B cell (primary cell): ENCODE measurements around the gene STRBP. TPM values are rescaled to one million over a fixed set of nuclear protein-coding genes. Genes with fewer than 3 reads are reported as not detected.

Experiments used
- ATAC-seq: fragments of 200-7000 bp; cut with Tn5 transposase; one replicate; pipeline ENCODE4 v1.10.0; 2021; ENCODE audit warnings: low read depth, mild to moderate bottlenecking, moderate number of reproducible peaks, moderate library complexity
- CTCF ChIA-PET: fragments of 350-600 bp; sonication (Branson Sonifier 250); formaldehyde crosslinking; loops from one replicate; lab custom pipeline; 2021; ENCODE audit warnings: antibody characterized with exemption, inconsistent platforms; lab: Charles Lee
- POLR2A ChIA-PET: fragments of 350-600 bp; sonication (Branson Sonifier 250); formaldehyde crosslinking; loops from one replicate; lab custom pipeline; 2021; ENCODE audit warnings: antibody characterized with exemption; lab: Charles Lee
- DNase-seq: peaks from one replicate; pipeline ENCODE4 v3.0.0; 2013
- H2AFZ ChIP-seq: 2 replicates; pipeline ENCODE4 v1.6.1; 2012; ENCODE audit warnings: mild to moderate bottlenecking, low read depth, low read length; ENCODE audit not compliant: insufficient read depth, poor library complexity, severe bottlenecking
- H3K27ac ChIP-seq, 2 donors: 1 replicate in 1 of 2; 2 replicates in 1 of 2; pipeline ENCODE4 v1.5.1; 2012 to 2013; ENCODE audit warnings: low read length in 2 of 2, mild to moderate bottlenecking in 2 of 2, moderate library complexity in 1 of 2
- H3K27me3 ChIP-seq, 4 experiments: fragments of 200-600 bp in 1 of 4; sonication (generic) in 1 of 4; replicated peaks in 1 of 4; 1 replicate in 2 of 4; 2 replicates in 2 of 4; pipeline versions ENCODE4 v1.6.1 to v1.7.0; 2013 to 2016; ENCODE audit warnings: low read length in 3 of 4, mild to moderate bottlenecking in 2 of 4, mixed read lengths in 1 of 4, moderate library complexity in 1 of 4; ENCODE audit not compliant: insufficient read depth in 4 of 4, control insufficient read depth in 3 of 4; ENCODE audit errors: control extremely low read depth in 1 of 4
- H3K36me3 ChIP-seq, 2 experiments: replicated peaks in 1 of 2; 1 replicate in 1 of 2; 2 replicates in 1 of 2; pipeline versions ENCODE4 v1.6.1 to v1.7.1; 2013; ENCODE audit warnings: low read length in 1 of 2; ENCODE audit not compliant: insufficient read depth in 2 of 2, control insufficient read depth in 1 of 2; ENCODE audit errors: control extremely low read depth in 1 of 2, extremely low read depth in 1 of 2
- H3K4me1 ChIP-seq, 2 donors: fragments of 200-600 bp in 1 of 2; sonication (generic) in 1 of 2; 1 replicate in 1 of 2; 2 replicates in 1 of 2; pipeline versions ENCODE4 v1.5.1 to v1.6.1; 2013 to 2017; ENCODE audit warnings: low read length in 2 of 2; ENCODE audit not compliant: control insufficient read depth in 2 of 2, insufficient read depth in 2 of 2
- H3K4me2 ChIP-seq: replicated peaks from 2 replicates; pipeline ENCODE3; 2012; ENCODE audit warnings: mild to moderate bottlenecking, low read depth, low read length; ENCODE audit not compliant: poor library complexity, severe bottlenecking
- H3K4me3 ChIP-seq, 5 experiments: fragments of 200-600 bp in 1 of 5; sonication (generic) in 1 of 5; 1 replicate in 3 of 5; 2 replicates in 2 of 5; pipeline versions ENCODE4 v1.5.1 to v1.7.0; 2011 to 2016; ENCODE audit warnings: low read length in 4 of 5, mild to moderate bottlenecking in 4 of 5, low read depth in 2 of 5, control low read depth in 1 of 5, moderate library complexity in 1 of 5; ENCODE audit not compliant: insufficient read depth in 1 of 5; ENCODE audit errors: control extremely low read depth in 1 of 5, extremely low read depth in 1 of 5
- H3K79me2 ChIP-seq: fragments of 200-600 bp; sonication (generic); one replicate; pipeline ENCODE4 v1.6.0; 2016; ENCODE audit warnings: low read length; ENCODE audit not compliant: control insufficient read depth, insufficient read depth
- H3K9ac ChIP-seq: fragments of 200-600 bp; sonication (generic); 2 replicates; pipeline ENCODE4 v1.6.1; 2017; ENCODE audit warnings: mild to moderate bottlenecking, low read length, moderate library complexity
- H3K9me3 ChIP-seq, 3 donors: one replicate each; pipeline versions ENCODE4 v1.6.1 to v1.7.1; 2013; ENCODE audit warnings: low read length in 2 of 3; ENCODE audit not compliant: control insufficient read depth in 2 of 3, insufficient read depth in 1 of 3; ENCODE audit errors: control extremely low read depth in 1 of 3
- H4K20me1 ChIP-seq: 2 replicates; pipeline ENCODE4 v1.6.0; 2012; ENCODE audit warnings: mild to moderate bottlenecking, low read length; ENCODE audit not compliant: insufficient read depth, control insufficient read depth, poor library complexity, severe bottlenecking
- H3K27ac Mint-ChIP-seq: one replicate; pipeline ENCODE4 v1.8.0; 2021; ENCODE audit warnings: mixed read lengths
- H3K27me3 Mint-ChIP-seq: one replicate; pipeline ENCODE4 v1.8.0; 2021; ENCODE audit warnings: mixed read lengths
- H3K4me1 Mint-ChIP-seq: one replicate; pipeline ENCODE4 v1.8.0; 2021; ENCODE audit warnings: mixed read lengths
- H3K4me3 Mint-ChIP-seq: one replicate; pipeline ENCODE4 v1.8.0; 2021; ENCODE audit warnings: mixed read lengths
- H3K9me3 Mint-ChIP-seq: one replicate; pipeline ENCODE4 v1.8.0; 2022; ENCODE audit warnings: mixed read lengths; ENCODE audit not compliant: insufficient read depth
- EZH2 ChIP-seq: IDR thresholded peaks from 2 replicates; pipeline ENCODE4 v1.6.1; 2012; ENCODE audit warnings: borderline replicate concordance, low read depth, mild to moderate bottlenecking, moderate library complexity, low read length; ENCODE audit not compliant: insufficient read depth, poor library complexity, severe bottlenecking
- WGBS: methylation state at CpG from one replicate; pipeline ENCODE4 v1.1.5; 2013; ENCODE audit warnings: missing lambda C conversion rate; ENCODE audit not compliant: insufficient coverage; 5-methylcytosine and 5-hydroxymethylcytosine counted together
- intact Hi-C: fragments of 100-400 bp; cut with micrococcal nuclease; formaldehyde crosslinking; loops from one replicate; pipeline ENCODE4 v1.10.0; 2022
- polyA plus RNA-seq: library from polyadenylated mRNA; depleted of rRNA; stranded (reverse); fragments of >200 nt; gene quantifications from 2 replicates; pipeline ENCODE4 v1.2.3, GENCODE V29; 2012
- total RNA-seq, 2 donors: library from RNA; stranded (reverse); fragments of 120-200 nt in 1 of 2; gene quantifications; 1 replicate in 1 of 2; 2 replicates in 1 of 2; pipeline versions ENCODE4 v1.2.3 to v1.2.4, GENCODE V29; 2013 to 2022
- TF ChIP-seq, protein P1 (sequence below): fragments of 200-600 bp; IDR thresholded peaks from one replicate; pipeline ENCODE4 v1.8.0; 2022; ENCODE audit warnings: antibody characterized with exemption, mild to moderate bottlenecking

STRBP gene
- total and polyA plus RNA-seq, 2 donors (not counting 1 experiment from before 2014, with no cell fraction given) = 39.1 to 189 TPM

DNA sequence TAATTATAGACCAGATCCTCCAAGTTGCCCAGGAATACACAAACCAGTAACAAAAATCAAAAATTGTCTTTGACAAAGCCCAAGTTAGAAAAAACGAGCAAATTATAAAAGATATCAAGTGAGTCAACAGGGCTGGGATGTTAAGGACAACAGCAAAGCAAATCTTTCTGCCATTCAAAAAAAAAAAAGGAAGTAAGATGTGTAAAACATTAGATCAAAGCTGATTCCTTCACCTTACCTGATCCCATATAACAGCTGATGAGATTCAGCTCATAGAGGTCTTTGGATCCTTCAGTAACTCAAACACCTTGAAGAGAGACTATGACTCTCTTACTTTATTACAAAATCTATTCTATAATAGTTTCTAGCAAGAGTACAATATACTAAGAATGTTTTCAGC is 100.9 kb downstream of the STRBP start:
- DNase-seq = peak; percentile 26
- Histone ChIP-seq H3K27ac (no peak overlapping the region), H3K9me3 (no peaks in the 10 kb centered on the region), H3K4me2 (no peak overlapping the region), H3K36me3 (peaks cover 0 to 29% of the 10 kb centered on the region in 2 experiments), H3K27me3 (no peaks in the 10 kb centered on the region), H4K20me1 (no peaks in the 10 kb centered on the region), H3K9ac (no peak overlapping the region), H2AFZ (no peak overlapping the region), H3K4me3 (no peak overlapping the region), H3K4me1 (peaks cover 20 to 26% of the 10 kb centered on the region in 2 donors), H3K79me2 (peaks cover 80% of the 10 kb centered on the region)
- POLR2A ChIA-PET = interaction anchor here (0.6 to 0.7 kb wide), 2 partner anchors 71 to 123 kb away, joined by 3 read pairs; no protein-coding TSS in a partner anchor
- Mint-ChIP-seq H3K27ac (peak overlapping the region; percentile 56), H3K27me3 (no peaks in the 10 kb centered on the region), H3K4me1 (peaks cover 67% of the 10 kb centered on the region), H3K9me3 (no peaks in the 10 kb centered on the region), H3K4me3 (no peak overlapping the region)
- ATAC-seq = no peak
- intact Hi-C loops = loop anchor here (1.0 to 5.0 kb wide), 2 partner anchors 8 to 35 kb away; no protein-coding TSS in a partner anchor
- CTCF ChIA-PET = interaction anchor here (0.7 to 1.9 kb wide), 5 partner anchors 10 to 182 kb away, joined by 3 to 8 read pairs (median 4); no protein-coding TSS in a partner anchor
- WGBS = no CpG with 5 or more reads among the region's 1 CpG
- TF ChIP-seq EZH2 = no peak
- TF ChIP-seq, protein P1, sequence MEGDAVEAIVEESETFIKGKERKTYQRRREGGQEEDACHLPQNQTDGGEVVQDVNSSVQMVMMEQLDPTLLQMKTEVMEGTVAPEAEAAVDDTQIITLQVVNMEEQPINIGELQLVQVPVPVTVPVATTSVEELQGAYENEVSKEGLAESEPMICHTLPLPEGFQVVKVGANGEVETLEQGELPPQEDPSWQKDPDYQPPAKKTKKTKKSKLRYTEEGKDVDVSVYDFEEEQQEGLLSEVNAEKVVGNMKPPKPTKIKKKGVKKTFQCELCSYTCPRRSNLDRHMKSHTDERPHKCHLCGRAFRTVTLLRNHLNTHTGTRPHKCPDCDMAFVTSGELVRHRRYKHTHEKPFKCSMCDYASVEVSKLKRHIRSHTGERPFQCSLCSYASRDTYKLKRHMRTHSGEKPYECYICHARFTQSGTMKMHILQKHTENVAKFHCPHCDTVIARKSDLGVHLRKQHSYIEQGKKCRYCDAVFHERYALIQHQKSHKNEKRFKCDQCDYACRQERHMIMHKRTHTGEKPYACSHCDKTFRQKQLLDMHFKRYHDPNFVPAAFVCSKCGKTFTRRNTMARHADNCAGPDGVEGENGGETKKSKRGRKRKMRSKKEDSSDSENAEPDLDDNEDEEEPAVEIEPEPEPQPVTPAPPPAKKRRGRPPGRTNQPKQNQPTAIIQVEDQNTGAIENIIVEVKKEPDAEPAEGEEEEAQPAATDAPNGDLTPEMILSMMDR = no peak

DNA sequence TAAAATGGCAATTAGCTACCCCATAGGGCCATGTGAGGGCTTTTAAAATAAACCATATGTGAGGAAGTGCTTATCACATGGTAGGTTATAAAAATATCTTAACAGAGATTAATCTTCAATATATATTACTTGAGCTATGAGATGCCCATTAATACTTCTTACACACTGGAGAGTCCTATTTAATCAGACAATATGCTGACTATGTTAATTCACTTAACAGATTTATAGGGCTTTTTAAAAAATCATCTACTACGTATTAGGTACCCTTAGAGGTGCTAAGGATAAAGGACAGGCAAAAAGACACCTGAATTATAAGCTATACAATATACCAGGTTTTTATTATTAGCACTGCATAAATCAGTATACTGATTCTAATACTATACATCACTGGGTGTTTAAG is 102.6 kb downstream of the STRBP start:
- POLR2A ChIA-PET = interaction anchor here (0.6 to 0.7 kb wide), 3 partner anchors 69 to 174 kb away, joined by 3 to 7 read pairs (median 3); no protein-coding TSS in a partner anchor
- H2AFZ ChIP-seq = no peak overlapping the region
- H3K4me1 ChIP-seq = peaks cover 20 to 26% of the 10 kb centered on the region in 2 donors
- H3K4me2 ChIP-seq = peak overlapping the region; percentile 15
- Mint-ChIP-seq H3K27ac (no peak overlapping the region), H3K9me3 (no peaks in the 10 kb centered on the region), H3K4me3 (no peak overlapping the region), H3K4me1 (peaks cover 59% of the 10 kb centered on the region), H3K27me3 (no peaks in the 10 kb centered on the region)
- TF ChIP-seq EZH2 = no peak
- TF ChIP-seq, protein P1 = no peak
- H3K27me3 ChIP-seq = no peaks in the 10 kb centered on the region
- H3K36me3 ChIP-seq = peaks cover 0 to 13% of the 10 kb centered on the region in 2 experiments
- DNase-seq = no peak
- CTCF ChIA-PET = interaction anchor here (1.4 kb wide), 2 partner anchors 21 to 184 kb away, joined by 3 to 6 read pairs; no protein-coding TSS in a partner anchor
- no peak overlapping the region for H3K9ac ChIP-seq
- peaks cover 74% of the 10 kb centered on the region for H3K79me2 ChIP-seq
- WGBS = no CpG with 5 or more reads among the region's 1 CpG
- H3K27ac ChIP-seq = peak overlapping the region in 1 of 2 donors; percentile 29
- no peak for ATAC-seq
- intact Hi-C loops = loop anchor here (5.0 kb wide), 1 partner anchor 34 kb away; no protein-coding TSS in a partner anchor
- H4K20me1 ChIP-seq = no peaks in the 10 kb centered on the region
- no peak overlapping the region for H3K4me3 ChIP-seq
- no peaks in the 10 kb centered on the region for H3K9me3 ChIP-seq
